Natural killer cell (primary cell): ENCODE data around the gene VCL. TPM values are rescaled to one million over a fixed set of nuclear protein-coding genes. Genes with fewer than 3 reads are reported as not detected.
"Not testable (repeated sequence)": the region's sequence is repeated elsewhere in the genome, so short reads cannot be mapped to it uniquely, and the experiment has no call there.

Experiments
- ATAC-seq, 3 donors: fragments of 150-1000 bp in 2 of 3; fragments of 200-7000 bp in 1 of 3; cut with Tn5 transposase; 1 replicate in 1 of 3; 2 replicates in 2 of 3; pipeline ENCODE4 v1.10.0; 2021; ENCODE audit warnings: mild to moderate bottlenecking in 2 of 3, moderate library complexity in 2 of 3
- DNase-seq, 2 donors: peaks; one replicate each; pipeline versions ENCODE4 v3.0.0 to v3.0.0-alpha.2; 2013 to 2021; ENCODE audit warnings: mixed read lengths in 1 of 2
- H3K27ac ChIP-seq: one replicate; pipeline ENCODE4 v1.5.1; 2013; ENCODE audit warnings: mild to moderate bottlenecking, low read length
- H3K27me3 ChIP-seq: one replicate; pipeline ENCODE4 v1.6.1; 2013; ENCODE audit warnings: low read length; ENCODE audit not compliant: control insufficient read depth, insufficient read depth
- H3K36me3 ChIP-seq: one replicate; pipeline ENCODE4 v1.6.1; 2013; ENCODE audit warnings: low read length; ENCODE audit not compliant: control insufficient read depth, insufficient read depth
- H3K4me1 ChIP-seq: one replicate; pipeline ENCODE4 v1.6.1; 2013; ENCODE audit warnings: low read length; ENCODE audit not compliant: control insufficient read depth, insufficient read depth
- H3K4me3 ChIP-seq: one replicate; pipeline ENCODE4 v1.5.1; 2013; ENCODE audit warnings: low read length
- H3K9me3 ChIP-seq: one replicate; pipeline ENCODE4 v1.6.1; 2013; ENCODE audit warnings: low read length; ENCODE audit not compliant: control insufficient read depth, insufficient read depth
- H3K27ac Mint-ChIP-seq, 2 donors: one replicate each; pipeline ENCODE4 v1.8.0; 2022; ENCODE audit warnings: mild to moderate bottlenecking in 2 of 2, mixed read lengths in 2 of 2, moderate library complexity in 1 of 2
- H3K27me3 Mint-ChIP-seq, 2 donors: one replicate each; pipeline ENCODE4 v1.8.0; 2022; ENCODE audit warnings: low read depth in 2 of 2, mixed read lengths in 2 of 2
- H3K36me3 Mint-ChIP-seq: one replicate; pipeline ENCODE4 v1.8.0; 2022; ENCODE audit warnings: mixed read lengths
- H3K4me1 Mint-ChIP-seq, 2 donors: one replicate each; pipeline ENCODE4 v1.8.0; 2022; ENCODE audit warnings: mixed read lengths in 2 of 2
- H3K4me3 Mint-ChIP-seq: one replicate; pipeline ENCODE4 v1.8.0; 2022; ENCODE audit warnings: mild to moderate bottlenecking, moderate library complexity, mixed read lengths
- H3K9me3 Mint-ChIP-seq, 2 donors: one replicate each; pipeline ENCODE4 v1.8.0; 2022; ENCODE audit warnings: mixed read lengths in 2 of 2
- WGBS: methylation state at CpG from one replicate; pipeline ENCODE4 v1.1.7; 2013; ENCODE audit warnings: missing lambda C conversion rate; ENCODE audit not compliant: insufficient coverage; 5-methylcytosine and 5-hydroxymethylcytosine counted together
- intact Hi-C: fragments of 100-400 bp; cut with micrococcal nuclease; formaldehyde crosslinking; loops from one replicate; pipeline ENCODE4 v1.14.2; 2022
- total RNA-seq, 4 donors: library from RNA; stranded (reverse); fragments of 120-200 nt in 1 of 4; gene quantifications; one replicate each; pipeline versions ENCODE4 v1.2.3 to v1.2.4, GENCODE V29; 2013 to 2022
- TF ChIP-seq, protein P1 (sequence below): fragments of 200-600 bp; IDR thresholded peaks from one replicate; pipeline ENCODE4 v1.8.0; 2022; ENCODE audit warnings: antibody characterized with exemption

The VCL gene
- total RNA-seq, 3 donors from 2014 or later (not counting 1 experiment from before 2014, with no cell fraction given): 121 to 145 (median 122) TPM

GRCh38 chr10:74025380-74025978 is 27.6 kb downstream of the VCL start:
- intact Hi-C loops: no loop called here
- Histone ChIP-seq H3K27me3 (no peaks in the 10 kb centered on the region), H3K4me3 (no peak overlapping the region), H3K4me1 (no peaks in the 10 kb centered on the region), H3K36me3 (no peaks in the 10 kb centered on the region), H3K9me3 (no peaks in the 10 kb centered on the region), H3K27ac (no peak overlapping the region)
- ATAC-seq (no peak), DNase-seq (no peak)
- TF ChIP-seq, protein P1, sequence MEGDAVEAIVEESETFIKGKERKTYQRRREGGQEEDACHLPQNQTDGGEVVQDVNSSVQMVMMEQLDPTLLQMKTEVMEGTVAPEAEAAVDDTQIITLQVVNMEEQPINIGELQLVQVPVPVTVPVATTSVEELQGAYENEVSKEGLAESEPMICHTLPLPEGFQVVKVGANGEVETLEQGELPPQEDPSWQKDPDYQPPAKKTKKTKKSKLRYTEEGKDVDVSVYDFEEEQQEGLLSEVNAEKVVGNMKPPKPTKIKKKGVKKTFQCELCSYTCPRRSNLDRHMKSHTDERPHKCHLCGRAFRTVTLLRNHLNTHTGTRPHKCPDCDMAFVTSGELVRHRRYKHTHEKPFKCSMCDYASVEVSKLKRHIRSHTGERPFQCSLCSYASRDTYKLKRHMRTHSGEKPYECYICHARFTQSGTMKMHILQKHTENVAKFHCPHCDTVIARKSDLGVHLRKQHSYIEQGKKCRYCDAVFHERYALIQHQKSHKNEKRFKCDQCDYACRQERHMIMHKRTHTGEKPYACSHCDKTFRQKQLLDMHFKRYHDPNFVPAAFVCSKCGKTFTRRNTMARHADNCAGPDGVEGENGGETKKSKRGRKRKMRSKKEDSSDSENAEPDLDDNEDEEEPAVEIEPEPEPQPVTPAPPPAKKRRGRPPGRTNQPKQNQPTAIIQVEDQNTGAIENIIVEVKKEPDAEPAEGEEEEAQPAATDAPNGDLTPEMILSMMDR: no peak
- Mint-ChIP-seq H3K4me3 (no peak overlapping the region), H3K9me3 (no peaks in the 10 kb centered on the region), H3K4me1 (peaks cover 57 to 65% of the 10 kb centered on the region in 2 donors), H3K36me3 (no peaks in the 10 kb centered on the region), H3K27ac (peak overlapping the region; percentile 9 to 63), H3K27me3 (no peaks in the 10 kb centered on the region)
- 91% methylated on average over 5 of the region's 5 CpGs for WGBS

DNA sequence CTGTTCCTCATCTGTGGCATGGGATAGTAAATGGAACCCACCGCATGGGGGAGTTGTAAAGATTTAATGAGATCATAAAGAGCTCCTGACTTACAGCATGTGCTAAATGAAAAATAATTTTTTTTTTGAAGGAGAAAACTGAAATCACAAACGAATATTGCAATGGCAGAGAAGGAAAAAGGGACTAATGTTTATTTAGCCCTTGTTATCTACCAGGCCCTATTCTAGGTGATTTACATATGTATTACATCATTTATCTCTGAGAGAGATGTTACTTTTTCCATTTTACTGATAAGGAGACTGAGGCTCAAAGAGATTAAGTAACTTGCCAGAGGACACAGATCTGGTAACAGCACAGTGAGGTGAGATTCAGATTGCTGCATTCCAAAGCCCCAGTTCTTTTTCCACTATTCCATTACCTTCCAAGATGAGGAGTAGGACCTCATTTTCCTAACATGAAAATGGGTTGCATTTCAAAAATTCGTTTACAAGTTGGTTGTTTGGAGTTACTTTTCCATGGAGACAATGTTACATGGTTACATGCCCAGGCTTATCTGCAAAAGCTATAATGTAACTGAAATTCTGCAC is 28.6 kb downstream of the VCL start:
- Mint-ChIP-seq H3K4me1 (peaks cover 57 to 65% of the 10 kb centered on the region in 2 donors), H3K4me3 (no peak overlapping the region), H3K9me3 (no peaks in the 10 kb centered on the region), H3K27ac (peak overlapping the region; percentile 9 to 63), H3K27me3 (no peaks in the 10 kb centered on the region), H3K36me3 (no peaks in the 10 kb centered on the region)
- Histone ChIP-seq H3K27me3 (no peaks in the 10 kb centered on the region), H3K27ac (no peak overlapping the region), H3K4me3 (no peak overlapping the region), H3K9me3 (no peaks in the 10 kb centered on the region), H3K4me1 (no peaks in the 10 kb centered on the region), H3K36me3 (no peaks in the 10 kb centered on the region)
- TF ChIP-seq, protein P1: no peak
- ATAC-seq (no peak), DNase-seq (no peak)
- intact Hi-C loops: no loop called here
- WGBS: 84% methylated on average over 2 of the region's 3 CpGs

DNA sequence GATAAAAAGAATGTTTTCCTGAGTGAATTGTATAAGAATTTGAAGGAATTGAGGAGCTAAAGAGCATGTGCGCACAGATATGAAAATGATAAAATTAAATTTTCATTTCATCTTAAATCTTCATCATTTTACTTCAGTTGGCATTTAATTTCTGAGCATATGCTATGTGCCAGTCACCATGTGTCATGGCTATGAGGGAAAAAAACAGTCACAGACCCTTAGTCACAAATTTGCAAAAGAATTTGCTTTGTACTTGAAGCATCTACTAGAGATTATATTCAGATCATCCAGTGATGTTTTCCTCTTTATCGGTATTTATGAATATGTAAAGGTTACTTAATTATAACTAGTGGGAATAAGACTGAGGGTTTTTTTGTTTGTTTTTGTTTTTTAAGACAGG is 29.8 kb downstream of the VCL start:
- Histone ChIP-seq H3K4me3 (no peak overlapping the region), H3K27ac (no peak overlapping the region), H3K27me3 (no peaks in the 10 kb centered on the region), H3K36me3 (no peaks in the 10 kb centered on the region), H3K4me1 (no peaks in the 10 kb centered on the region), H3K9me3 (no peaks in the 10 kb centered on the region)
- peaks cover 54 to 60% of the 10 kb centered on the region in 2 donors for H3K4me1 Mint-ChIP-seq
- intact Hi-C loops: no loop called here
- no peaks in the 10 kb centered on the region for H3K27me3 Mint-ChIP-seq
- H3K4me3 Mint-ChIP-seq: no peak overlapping the region
- ATAC-seq (no peak), DNase-seq (no peak)
- no CpG with 5 or more reads among the region's 2 CpGs for WGBS
- TF ChIP-seq, protein P1: no peak
- no peaks in the 10 kb centered on the region for H3K36me3 Mint-ChIP-seq
- H3K27ac Mint-ChIP-seq: no peak overlapping the region
- H3K9me3 Mint-ChIP-seq: no peaks in the 10 kb centered on the region

DNA sequence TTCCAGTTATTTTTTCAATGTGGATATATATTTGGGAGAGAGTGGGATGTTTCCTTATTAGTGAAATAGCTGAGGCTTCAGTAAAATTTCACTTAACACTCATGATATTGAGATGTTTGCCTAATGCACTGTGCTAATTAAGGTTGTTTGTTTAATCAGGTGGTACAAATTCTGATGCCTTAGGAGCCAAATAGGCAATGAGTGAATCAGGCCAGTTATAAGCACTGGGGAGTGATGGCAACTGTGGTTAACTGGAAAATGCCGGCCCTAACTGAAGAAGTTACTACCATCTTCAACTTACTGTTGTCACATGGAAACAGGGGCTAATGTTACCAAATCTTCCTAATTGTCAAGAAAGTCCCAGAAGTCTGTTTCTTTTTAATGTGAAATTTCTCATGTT is 32.0 kb downstream of the VCL start:
- H3K4me1 Mint-ChIP-seq: peaks cover 66 to 69% of the 10 kb centered on the region in 2 donors
- WGBS: 100% methylated on average over 1 of the region's 1 CpG
- H3K4me3 ChIP-seq: no peak overlapping the region
- intact Hi-C loops: no loop called here
- no peaks in the 10 kb centered on the region for H3K4me1 ChIP-seq
- H3K36me3 Mint-ChIP-seq: no peaks in the 10 kb centered on the region
- H3K36me3 ChIP-seq: no peaks in the 10 kb centered on the region
- H3K27me3 ChIP-seq: no peaks in the 10 kb centered on the region
- H3K27ac Mint-ChIP-seq: peak overlapping the region in 1 of 2 donors; percentile 58
- no peak overlapping the region for H3K27ac ChIP-seq
- no peaks in the 10 kb centered on the region for H3K27me3 Mint-ChIP-seq
- no peaks in the 10 kb centered on the region for H3K9me3 Mint-ChIP-seq
- TF ChIP-seq, protein P1: no peak
- no peaks in the 10 kb centered on the region for H3K9me3 ChIP-seq
- H3K4me3 Mint-ChIP-seq: no peak overlapping the region
- DNase-seq (no peak), ATAC-seq (no peak)

DNA sequence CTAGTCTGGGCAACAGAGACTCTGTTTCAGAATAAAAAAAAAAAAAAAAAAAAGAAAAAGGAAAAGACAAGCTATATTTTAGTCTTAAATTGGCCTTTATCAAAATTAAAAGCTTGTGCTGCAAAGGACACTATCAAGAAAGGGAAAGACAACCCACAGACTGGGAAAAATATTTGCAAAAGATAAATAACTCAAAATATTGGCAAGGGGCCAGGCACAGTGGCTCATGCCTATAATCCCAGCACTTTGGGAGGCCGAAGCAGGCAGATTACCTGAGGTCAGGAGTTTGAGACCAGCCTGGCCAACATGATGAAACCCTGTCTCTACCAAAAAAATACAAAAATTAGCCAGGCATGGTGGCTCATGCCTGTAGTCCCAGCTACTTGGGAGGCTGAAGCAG is 34.3 kb downstream of the VCL start:
- intact Hi-C loops, H3K9me3 Mint-ChIP-seq, H3K27ac Mint-ChIP-seq, H3K4me3 ChIP-seq, H3K36me3 ChIP-seq, H3K4me3 Mint-ChIP-seq, H3K9me3 ChIP-seq, H3K4me1 ChIP-seq, ATAC-seq, DNase-seq, H3K36me3 Mint-ChIP-seq, H3K27me3 ChIP-seq, H3K27ac ChIP-seq, H3K27me3 Mint-ChIP-seq: not testable (repeated sequence)
- peaks cover 58 to 61% of the 10 kb centered on the region in 2 donors for H3K4me1 Mint-ChIP-seq
- WGBS: 100% methylated on average over 1 of the region's 1 CpG
